Measurements from ENCODE around the gene EPB41L4A.
A peak's percentile ranks its signal among the peaks of the same experiment; 100 is the strongest.

Gene EPB41L4A

GRCh38 chr5:112200131-112200530 lies 218.9 kb downstream of the EPB41L4A start:
- no peak for DNase-seq

- no peak for DNase-seq
Observed at GRCh38 chr5:112196584-112196983, 222.5 kb downstream of the EPB41L4A start.

GRCh38 chr5:112195924-112196323 lies 223.2 kb downstream of the EPB41L4A start:
- no peak for DNase-seq

- DNase-seq: no peak
Observed at GRCh38 chr5:112192866-112193265, 226.2 kb downstream of the EPB41L4A start.

GRCh38 chr5:112192072-112192471 lies 227.0 kb downstream of the EPB41L4A start:
- DNase-seq: no peak

GRCh38 chr5:112189391-112189790 lies 229.7 kb downstream of the EPB41L4A start:
- no peak for DNase-seq

- DNase-seq: peak; percentile 42 to 48
Observed at GRCh38 chr5:112186401-112186990, 232.6 kb downstream of the EPB41L4A start.

- DNase-seq: no peak
Observed at GRCh38 chr5:112183874-112184273, 235.2 kb downstream of the EPB41L4A start.

- no peak for DNase-seq
Observed at GRCh38 chr5:112183103-112183711, 235.9 kb downstream of the EPB41L4A start.

GRCh38 chr5:112179290-112179689 lies 239.8 kb downstream of the EPB41L4A start:
- no peak for DNase-seq

- DNase-seq: peak; percentile 58 to 61
Observed at GRCh38 chr5:112174959-112175594, 244.0 kb downstream of the EPB41L4A start.

- DNase-seq: no peak
Observed at GRCh38 chr5:112165897-112166737, 253.0 kb downstream of the EPB41L4A start.

- DNase-seq: no peak
Observed at GRCh38 chr5:112165399-112165798, 253.7 kb downstream of the EPB41L4A start.

- DNase-seq: no peak
Observed at GRCh38 chr5:112163435-112163834, 255.6 kb downstream of the EPB41L4A start.

GRCh38 chr5:112161392-112161748 lies 257.7 kb downstream of the EPB41L4A start:
- DNase-seq: no peak

- DNase-seq: peak; percentile 82
Observed at GRCh38 chr5:112160652-112161391, 258.3 kb downstream of the EPB41L4A start.

GRCh38 chr5:112159435-112159834 lies 259.6 kb downstream of the EPB41L4A start:
- DNase-seq: no peak

- no peak for DNase-seq
Observed at GRCh38 chr5:112156211-112156610, 262.9 kb downstream of the EPB41L4A start.

GRCh38 chr5:112154940-112155686 lies 264.0 kb downstream of the EPB41L4A start:
- DNase-seq: no peak

GRCh38 chr5:112149727-112150126 lies 269.4 kb downstream of the EPB41L4A start:
- DNase-seq: no peak

- DNase-seq: peak; percentile 70 to 78
Observed at GRCh38 chr5:112146323-112147226, 272.5 kb downstream of the EPB41L4A start.

All from AML-193 (cell line).